Effector CD8-positive, alpha-beta T cell (primary cell): Measurements from ENCODE around the gene CMA1.

Source experiments
- DNase-seq: peaks from one replicate; lab custom pipeline; 2025; lab: John Stamatoyannopoulos, UW

Gene CMA1

DNA sequence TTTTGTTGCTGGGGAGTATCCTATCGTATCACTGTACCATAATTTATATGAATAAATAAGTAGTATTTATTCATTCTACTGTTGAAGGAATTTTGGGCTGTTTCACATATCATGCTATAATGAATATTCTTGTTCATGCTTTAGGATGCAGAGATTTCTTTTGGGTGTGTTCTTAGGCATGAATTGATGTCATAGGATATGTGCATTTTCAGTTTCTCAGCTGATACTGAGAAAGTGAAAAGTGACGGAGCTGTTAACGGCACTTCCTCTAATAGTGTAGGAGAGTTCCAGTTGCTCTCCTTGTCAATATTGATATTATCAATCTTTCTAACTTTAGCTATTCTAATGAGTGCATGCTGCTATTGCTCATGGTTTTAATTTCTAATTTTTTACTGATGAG is 42.3 kb downstream of the CMA1 start:
- DNase-seq = no peak

DNA sequence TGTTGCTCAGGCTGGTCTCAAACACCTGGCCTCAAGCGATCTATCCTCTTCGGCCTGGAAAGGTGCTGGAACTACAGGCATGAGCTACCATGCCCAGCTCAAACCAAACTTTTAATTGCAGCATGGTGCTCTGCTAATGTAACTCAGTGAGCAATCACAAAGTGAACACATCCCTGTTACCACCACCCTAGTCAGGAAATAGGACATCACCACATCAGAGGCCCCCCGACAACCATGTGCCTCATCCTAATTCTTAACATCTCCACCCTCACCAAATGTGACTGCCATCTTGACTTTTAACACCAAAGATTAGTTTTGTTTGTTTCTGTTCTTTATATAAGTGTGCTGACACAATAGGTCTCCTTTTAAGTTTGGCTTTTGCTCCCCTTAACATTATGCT is 42.7 kb downstream of the CMA1 start:
- no peak for DNase-seq

GRCh38 chr14:24463884-24464785 is 43.9 kb downstream of the CMA1 start:
- DNase-seq = no peak

DNA sequence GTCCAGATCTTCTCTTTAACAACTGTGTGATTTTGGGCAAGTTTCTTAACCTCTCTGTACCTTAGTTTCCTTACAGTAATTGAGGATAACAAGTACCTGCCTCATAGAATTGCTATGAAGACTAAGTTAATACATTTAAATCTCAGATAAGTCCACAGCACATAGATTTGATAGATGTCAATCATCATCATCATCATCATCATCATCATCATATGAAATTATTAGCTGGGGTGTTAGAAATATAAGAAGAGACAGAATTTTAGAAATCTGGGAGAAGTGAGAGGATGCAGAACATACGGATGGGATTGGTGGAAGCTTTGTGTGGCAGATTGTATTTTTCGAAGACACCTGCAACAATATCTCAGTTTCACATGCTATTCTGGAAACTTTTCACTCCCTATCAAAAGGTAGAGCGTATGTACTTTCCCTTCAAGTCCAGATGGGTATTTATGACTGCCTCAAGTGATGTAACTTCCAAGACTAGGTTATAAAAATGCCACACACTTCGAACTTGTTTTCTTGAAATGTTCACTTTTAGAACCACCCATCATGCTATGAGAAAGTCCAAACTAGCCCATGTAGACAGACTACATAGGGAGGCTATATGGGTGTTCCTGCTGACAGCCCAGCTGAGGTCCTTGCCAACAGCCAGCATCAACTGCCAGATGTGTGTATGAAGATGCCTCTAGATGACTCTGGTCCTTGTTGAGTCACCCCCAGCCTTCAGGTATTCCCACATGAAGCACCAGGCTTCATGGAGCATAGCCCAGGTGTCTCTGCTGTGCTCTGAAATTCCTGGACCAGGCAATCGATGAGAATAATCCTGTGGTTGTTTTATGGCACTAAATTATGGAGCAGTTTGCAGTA is 44.8 kb downstream of the CMA1 start:
- no peak for DNase-seq

DNA sequence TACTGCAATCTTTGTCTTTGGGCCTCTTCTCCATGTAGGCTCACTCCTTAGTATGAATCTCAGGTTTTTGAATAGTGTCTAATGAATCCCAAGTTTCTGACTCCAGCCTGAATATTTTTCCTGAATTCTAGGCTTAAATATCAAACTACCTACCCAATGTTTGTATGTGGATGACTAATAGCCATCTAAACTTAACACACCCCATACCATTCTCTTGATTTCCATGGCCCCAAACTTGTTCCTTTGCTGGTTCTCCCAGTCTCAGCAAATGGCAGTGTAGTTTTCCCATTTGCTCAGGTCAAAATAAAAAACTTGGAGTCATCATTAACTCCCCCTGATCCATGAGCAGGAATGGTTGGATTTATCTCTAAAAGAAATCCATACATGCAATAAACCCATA is 46.7 kb downstream of the CMA1 start:
- no peak for DNase-seq

DNA sequence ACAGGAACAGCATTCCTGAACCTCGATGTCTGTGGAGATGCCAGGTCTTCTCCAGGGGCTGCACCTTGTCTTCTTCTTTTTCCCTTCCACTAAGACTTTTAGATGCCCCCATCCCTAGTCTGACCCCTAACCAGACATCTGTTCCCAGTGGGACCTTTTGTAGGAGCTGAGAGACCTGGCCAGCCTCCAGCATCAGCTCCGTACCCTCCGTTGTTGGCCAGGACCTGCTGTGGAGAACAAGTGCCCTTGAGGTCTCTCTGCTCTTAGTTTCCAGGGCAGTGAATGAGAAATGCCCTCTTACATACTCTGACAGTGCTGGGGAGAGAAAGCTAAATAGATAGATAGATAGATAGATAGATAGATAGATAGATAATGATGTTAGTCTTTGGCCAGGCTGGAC is 48.7 kb downstream of the CMA1 start:
- no peak for DNase-seq

- no peak for DNase-seq
Observed at GRCh38 chr14:24458736-24459135, 49.3 kb downstream of the CMA1 start.

- no peak for DNase-seq
Observed at GRCh38 chr14:24456980-24457379, 51.1 kb downstream of the CMA1 start.
